Measurements from ENCODE around the gene PLD3.

The PLD3 gene, protein sequence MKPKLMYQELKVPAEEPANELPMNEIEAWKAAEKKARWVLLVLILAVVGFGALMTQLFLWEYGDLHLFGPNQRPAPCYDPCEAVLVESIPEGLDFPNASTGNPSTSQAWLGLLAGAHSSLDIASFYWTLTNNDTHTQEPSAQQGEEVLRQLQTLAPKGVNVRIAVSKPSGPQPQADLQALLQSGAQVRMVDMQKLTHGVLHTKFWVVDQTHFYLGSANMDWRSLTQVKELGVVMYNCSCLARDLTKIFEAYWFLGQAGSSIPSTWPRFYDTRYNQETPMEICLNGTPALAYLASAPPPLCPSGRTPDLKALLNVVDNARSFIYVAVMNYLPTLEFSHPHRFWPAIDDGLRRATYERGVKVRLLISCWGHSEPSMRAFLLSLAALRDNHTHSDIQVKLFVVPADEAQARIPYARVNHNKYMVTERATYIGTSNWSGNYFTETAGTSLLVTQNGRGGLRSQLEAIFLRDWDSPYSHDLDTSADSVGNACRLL

DNA sequence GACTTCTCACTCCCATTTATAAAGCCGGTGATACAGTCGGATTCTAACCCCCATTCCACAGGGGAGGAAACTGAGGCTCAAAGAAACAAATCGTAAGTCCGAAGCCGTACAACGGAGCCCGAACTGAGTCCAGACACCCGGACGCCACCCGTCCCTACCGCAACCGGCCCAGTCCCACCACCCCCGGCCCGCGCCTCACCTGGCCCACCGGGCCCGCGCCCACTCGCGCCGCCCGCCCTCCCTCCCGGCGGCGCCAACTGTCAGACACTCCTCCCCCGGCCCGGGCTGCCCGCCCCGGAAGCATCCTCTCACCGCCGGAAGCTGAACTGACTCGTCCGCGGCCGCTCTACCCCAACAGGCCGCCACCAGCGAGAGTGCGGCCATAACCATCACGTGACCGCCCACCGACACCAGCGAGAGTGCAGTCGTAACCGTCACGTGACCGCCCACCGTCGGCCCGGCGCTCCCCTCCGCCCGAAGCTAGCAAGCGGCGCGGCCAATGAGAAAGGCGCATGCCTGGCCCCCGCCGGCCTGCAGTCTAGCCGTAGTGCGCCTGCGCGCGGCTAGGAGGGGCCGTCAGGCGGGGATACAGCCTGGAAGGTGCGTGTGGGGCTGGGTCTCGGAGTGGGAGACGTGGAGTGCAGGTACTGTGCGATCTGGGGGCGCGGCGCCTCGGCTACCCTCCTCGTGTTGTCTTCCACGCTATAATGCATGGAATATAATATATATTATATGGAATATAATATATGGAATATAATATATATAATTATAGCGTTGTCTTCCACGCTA is at the start of gene PLD3, which contains the start of gene C19orf47:
Gene PLD3, plus strand, starts transcription at position 571 of the 789 bp plus-strand sequence. CDS start 17,789 bp downstream, outside the sequence.
Gene C19orf47, minus strand, starts transcription at position 273 of the 789 bp plus-strand sequence. CDS start 6,540 bp downstream, outside the sequence.
- DNase-seq (ENCODE audit: low read depth, low spot score), result peak; percentile 97

DNA sequence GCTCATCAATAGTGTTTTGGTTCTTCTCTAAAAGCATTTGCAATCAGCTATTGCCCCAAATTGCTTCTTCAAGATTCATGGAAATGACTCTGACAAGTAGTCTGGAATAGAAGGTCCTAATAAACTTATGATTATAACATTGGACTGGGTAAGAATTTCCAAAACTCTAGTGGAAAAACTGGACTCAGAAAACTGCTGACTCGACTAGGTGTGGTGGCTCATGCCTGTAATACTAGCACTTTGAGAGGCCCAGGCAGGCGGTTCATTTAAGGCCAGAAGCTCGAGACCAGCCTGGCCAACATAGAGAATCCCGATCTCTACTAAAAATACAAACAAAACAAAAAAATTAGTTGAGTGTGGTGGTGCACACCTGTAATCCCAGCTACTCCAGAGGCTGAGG is 47.8 kb upstream of the PLD3 start:
- no peak for DNase-seq (ENCODE audit: low read depth, low spot score)

DNA sequence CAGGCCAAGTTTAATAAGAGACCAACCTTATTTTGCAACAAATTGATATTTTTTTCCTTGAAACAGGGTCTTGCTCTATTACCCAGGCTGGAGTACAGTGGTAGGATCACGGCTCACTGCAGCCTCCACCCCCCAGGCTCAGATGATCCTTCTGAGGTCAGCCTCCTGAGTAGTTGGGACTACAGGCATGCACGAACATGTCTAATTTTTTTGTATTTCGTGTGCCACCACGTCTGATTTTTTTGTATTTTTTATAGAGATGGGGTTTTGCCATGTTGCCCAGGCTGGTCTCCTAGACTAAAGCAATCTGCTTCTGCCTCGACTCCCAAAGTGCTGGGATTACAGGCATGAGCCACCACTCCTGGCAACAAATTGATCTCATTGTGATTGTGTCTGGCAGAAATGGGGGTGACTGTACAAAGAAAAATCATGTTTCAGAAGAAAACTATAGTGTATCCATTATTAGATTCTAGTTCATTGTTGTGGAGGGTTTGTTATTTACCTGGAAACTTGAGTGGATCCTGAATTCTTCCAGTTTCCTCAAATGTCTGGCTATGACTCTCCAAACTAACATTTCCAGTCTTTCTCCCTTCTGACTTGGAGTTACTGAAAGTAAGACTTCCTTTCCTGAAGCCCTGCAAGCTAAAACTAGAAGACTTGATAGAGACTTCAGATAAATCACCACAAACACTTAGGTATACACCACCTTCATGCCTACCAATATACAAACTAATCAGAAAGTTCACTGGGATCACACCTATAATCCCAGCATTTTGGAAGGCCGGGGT is 46.1 kb upstream of the PLD3 start:
- DNase-seq (ENCODE audit: low read depth, low spot score), result no peak

DNA sequence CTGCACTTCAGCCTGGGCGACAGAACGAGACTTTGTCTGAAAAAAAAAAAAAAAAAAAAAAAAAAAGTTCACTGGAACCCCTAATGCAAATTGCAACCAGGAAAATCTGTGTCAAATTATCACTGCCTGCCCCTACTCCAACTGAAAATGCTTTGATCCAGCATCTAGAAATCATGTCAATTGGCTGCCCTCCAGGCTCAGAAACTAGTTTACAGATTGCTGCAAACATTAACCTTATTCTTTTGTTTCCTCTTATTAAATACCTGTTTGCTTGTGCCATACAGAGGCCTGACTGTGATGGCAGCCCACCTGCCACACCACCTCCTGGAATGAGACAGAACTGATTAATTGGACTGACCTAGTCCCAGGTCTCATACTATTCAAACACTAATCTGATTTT is 44.7 kb upstream of the PLD3 start:
- no peak for DNase-seq (ENCODE audit: low read depth, low spot score)

DNA sequence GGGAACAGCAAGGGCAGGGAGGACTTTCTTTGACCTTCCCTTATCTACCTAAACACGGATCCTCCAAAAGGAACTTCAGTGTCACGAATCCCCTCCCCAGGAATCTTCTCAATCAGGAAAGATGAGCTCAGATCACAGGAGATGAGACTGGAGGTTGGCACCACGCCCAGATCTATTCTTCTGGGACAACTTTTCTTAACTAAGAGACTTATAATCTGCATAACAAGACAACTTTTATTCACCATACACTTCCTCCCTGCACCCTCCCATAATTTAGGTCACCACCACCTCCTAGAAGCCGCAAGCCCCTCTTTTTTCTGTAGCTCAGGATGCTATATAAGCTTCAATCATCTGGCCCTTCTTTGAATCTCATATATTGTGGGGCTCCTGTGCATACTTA is 44.2 kb upstream of the PLD3 start:
- DNase-seq (ENCODE audit: low read depth, low spot score), result no peak

DNA sequence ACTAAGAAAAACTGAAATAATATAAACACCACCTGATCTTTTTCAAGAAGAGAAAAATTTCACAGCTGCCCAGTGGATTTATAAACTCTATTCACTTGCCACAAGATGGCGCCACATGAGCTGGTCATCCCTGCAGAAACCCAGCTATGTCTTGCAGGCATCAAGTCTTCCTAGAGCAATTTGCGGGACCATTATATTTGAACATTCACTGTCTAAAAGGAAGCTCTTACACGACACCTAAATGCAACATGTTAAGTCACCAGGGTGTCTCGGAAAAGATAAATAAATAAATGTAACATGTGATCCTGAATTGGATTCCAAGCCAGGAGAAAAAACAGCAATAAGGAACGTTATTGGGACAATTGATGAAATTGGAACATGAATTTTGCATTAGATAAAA is 43.1 kb upstream of the PLD3 start:
- DNase-seq (ENCODE audit: low read depth, low spot score), result peak; percentile 88

DNA sequence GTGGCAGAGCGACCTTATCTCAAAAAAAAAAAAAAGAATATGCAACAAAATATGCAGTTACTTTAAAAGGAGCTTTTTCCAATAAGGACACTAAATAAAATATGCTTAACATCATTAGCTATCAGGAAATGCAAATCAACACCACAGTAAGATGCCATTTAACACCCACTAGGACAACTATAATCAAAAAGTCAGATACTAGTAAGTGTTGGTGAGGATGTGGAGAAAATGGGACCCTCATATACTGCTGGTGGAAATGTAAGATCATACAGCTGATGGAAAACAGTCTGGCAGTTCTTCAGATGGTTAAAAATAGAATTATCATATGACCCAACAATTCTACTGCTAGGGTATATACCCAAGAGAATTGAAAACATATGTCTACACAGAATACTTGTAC is 38.8 kb upstream of the PLD3 start:
- DNase-seq (ENCODE audit: low read depth, low spot score), result no peak

DNA sequence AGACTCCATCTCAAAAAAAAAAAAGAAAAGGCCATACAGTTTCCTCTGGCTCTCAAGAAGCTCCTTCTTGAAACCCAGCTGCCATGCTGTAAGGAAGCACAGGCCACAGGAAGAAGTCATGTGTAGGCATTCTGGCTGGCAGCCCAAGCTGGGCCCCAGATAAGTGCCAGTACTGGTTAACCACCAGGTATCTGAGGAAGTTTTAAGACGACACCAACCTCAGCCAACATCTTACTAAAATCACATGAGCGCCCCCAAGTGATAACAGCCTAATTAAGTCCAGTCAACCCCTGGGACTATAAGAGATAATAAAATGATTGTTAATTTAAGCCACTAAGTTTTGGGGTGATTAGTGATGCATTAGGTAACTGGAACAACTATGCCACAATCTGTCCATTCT is 36.0 kb upstream of the PLD3 start:
- DNase-seq (ENCODE audit: low read depth, low spot score), result no peak

DNA sequence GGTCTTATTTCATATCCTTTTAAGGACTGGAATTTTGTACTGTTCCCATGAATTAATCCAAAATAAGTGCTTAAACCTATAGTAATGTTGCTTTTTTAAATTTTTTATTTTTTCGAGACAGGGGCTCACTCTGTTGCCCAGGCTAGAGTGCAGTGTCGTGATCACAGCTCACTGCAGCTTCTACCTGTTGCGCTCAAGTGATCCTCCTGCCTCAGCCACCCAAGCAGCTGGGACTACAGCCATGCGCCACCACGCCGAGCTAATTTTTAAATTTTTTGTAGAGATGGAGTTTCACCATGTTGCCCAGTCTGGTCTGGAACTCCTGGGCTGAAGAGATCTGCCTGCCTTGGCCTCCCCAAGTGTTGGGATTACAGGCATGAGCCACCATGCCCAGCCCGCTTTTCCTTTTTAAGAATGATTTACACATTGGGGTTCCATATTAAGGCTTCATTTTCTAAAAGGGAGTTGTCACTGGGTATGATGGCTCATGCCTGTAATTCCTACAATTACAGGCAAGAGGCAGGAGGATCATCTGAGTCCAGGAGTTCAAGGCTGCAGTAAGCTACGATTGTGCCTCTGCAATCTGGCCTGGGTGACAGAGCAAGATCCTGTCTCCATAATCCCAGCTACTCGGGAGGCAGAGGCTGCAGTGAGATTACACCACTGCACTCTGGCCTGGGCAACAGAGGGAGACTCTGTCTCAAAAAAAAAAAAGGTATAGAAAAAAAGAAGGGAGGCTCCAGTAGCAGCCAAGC is 35.1 kb upstream of the PLD3 start:
- DNase-seq (ENCODE audit: low read depth, low spot score), result no peak

DNA sequence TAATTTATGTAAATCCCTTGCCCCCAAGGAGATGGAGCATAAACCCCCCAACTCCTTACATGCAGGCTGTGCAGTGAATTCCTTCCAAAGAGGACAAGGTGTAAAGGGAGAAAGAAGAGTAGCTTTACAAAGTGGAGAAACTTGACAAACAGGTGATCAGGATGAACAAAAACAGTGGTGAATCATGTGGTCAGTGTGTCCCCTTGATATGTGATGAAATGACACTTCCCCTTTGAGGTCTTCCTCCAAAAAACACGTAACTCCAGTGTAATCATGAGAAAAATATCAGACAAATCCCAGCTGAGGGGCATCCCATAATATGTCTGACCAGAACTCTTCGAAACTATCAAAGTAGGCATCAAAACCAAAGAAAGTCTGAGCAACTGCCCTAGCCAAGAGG is 33.8 kb upstream of the PLD3 start:
- no peak for DNase-seq (ENCODE audit: low read depth, low spot score)

DNA sequence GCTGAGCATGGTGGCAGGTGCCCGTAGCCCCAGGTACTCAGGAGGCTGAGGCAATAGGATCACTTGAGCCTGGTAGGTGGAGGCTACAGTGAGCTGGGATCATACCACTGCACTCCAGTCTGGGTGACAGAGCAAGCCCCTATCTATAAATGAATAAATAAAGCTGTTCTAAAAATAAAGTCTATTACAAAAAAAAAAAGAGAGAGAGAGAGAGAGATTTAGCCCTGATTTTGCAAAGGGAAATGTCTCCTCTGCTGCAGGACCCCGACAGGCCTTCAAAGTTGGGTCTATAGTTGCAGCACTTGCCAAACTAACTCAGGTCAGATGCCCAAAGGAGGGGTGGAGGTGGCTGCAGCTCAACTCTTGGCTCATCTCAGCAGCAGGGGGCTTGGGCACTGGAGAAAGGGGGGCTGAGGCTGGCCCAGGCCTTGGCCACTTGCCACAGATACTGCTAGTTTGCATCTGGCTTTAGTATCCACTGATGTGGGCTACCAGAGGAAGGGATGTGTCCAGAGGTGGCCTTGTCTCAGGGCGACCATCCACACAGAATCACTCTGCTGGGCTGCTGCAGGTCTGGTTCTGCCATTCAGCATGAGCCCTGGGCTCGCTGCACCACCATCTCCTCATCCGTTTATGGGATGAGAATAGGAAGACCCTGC is 32.6 kb upstream of the PLD3 start:
- DNase-seq (ENCODE audit: low read depth, low spot score), result no peak

DNA sequence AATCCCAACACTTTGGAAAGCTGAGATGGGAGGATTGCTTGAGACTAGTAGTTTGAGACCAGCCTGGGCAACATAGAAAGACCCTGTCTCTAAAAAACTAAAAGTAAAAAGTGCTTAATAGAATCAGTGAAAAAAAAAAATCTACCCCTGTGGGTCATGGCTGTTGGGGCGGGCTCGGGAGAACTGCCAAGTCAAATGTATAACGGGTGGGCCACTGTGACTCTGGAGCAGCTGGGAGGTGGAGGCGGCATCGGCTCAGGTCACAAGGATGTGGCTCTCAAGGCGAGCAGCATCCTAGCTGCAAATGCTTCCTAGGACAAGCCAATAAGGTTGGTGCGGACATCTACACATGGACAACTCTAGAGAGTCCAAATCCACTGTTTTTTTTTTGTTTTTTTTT is 31.2 kb upstream of the PLD3 start:
- no peak for DNase-seq (ENCODE audit: low read depth, low spot score)

DNA sequence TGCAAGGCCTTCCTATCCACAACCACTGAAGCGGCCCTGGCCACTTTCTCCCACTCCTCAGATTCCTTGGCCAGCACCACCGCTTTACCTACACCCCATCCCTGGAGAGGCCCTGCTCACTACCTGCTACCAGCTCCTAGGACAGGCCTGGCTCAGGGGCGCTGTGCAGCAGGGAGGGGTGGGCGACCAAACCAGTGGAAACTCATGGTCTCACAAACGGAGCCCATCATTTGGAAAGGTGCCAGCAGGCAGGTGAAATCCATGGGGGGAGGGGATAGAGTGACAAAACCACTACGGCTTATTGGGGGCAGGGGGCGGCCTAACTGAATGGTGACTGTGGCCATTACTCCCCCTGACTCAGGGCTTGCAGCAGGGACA is 27.9 kb upstream of the PLD3 start:
- no peak for DNase-seq (ENCODE audit: low read depth, low spot score)

DNA sequence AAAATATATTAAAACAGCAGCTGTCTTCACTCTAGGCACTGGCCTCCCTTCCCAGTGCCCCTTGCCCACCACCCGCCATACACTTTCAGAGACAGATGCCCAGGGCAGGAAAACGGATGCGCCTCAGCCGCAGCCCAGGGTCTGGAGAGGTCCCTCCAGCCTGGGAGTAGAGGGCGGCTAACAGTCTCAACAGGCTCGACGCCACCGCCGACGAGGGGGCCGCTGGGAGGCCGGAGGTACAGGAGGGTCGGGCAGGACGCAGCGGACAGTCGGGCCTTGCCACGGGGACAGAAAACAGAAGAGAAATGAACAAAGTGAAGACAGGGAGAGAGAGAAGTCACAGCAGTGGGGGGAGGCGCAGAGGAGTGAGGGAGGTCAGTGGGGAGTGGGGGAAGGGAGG is 27.4 kb upstream of the PLD3 start:
- no peak for DNase-seq (ENCODE audit: low read depth, low spot score)

DNA sequence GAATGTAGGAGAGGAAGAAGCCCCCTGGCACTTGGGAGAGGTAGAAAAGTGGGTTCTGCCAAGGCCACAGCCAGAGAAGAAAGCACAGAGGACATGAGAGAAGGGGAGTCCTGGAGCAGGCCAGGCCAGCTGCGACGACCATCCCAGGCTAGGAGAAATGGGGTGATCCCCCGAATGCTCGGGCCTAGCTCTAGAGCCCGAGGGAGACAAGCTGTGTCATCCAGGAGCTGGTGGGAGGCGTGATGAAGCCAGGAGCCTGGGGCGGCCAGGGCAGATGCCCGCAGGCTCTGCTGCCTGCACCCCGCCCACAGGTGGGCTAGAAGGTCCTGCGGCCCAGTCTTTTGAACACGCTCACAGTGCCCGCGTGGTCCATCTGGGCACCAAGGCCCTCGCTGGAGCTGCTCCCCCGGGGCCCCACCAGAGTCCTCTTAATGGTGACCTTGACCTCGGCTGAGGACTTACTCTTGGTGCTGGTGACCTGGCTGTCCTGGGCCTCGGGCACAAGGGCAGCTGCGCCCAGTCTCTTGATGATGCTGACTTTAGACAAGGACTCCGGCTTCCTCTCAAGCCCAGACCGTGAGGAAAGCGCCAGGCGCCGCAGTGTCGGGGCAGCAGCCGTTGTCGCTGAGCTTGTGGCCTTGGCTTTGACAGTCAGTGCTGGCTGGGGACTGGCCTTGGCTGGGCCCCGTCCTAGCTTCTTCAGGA is 26.8 kb upstream of the PLD3 start:
- no peak for DNase-seq (ENCODE audit: low read depth, low spot score)

DNA sequence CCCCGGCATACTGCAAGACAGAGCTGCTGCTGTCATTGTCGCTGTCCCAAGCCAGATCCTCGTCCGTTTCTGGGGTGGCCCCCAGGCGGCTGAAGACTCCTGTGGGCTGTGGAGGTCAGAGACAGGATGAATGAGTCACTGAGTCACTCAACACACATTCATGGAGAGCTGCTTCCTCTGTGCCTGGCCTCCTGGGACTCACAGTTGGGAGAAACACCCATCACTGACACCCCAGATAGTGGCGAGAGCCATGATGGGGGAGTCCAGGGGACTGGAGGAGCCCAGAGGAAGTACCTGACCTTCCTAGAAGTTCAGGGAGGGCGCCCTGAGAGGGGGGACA is 26.3 kb upstream of the PLD3 start:
- DNase-seq (ENCODE audit: low read depth, low spot score), result no peak

DNA sequence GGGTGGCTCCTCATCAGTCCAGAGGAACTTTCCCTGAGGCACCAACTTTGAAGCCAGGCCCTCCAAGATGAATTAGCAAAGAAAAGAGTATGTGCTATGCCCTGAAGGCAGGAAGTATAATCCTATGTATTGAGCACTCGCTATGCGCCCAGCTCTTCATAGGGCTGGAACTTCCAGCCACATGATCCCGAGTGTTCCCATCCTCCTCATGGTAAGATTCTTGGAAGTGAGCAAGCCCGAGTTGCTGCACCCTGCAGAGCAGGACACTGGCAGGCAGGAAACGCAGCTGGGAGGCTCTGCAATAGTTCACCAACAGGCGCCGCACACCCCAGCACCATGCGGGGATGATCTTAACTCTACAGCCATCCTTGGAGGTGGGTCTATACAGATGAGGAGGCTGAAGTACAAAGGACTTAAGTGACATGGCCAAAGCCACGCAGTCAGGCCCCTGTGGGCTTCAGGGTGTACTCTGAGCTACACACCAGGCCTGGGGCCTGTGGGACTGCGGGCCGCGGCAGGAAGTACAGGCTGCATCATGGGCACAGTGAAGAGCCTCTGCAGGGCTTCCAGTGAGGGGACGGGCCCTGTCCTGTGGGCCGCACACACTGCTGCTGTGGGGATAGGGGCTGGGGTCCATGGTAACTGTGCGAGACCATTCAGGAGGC is 25.4 kb upstream of the PLD3 start:
- peak; percentile 86 for DNase-seq (ENCODE audit: low read depth, low spot score)

DNA sequence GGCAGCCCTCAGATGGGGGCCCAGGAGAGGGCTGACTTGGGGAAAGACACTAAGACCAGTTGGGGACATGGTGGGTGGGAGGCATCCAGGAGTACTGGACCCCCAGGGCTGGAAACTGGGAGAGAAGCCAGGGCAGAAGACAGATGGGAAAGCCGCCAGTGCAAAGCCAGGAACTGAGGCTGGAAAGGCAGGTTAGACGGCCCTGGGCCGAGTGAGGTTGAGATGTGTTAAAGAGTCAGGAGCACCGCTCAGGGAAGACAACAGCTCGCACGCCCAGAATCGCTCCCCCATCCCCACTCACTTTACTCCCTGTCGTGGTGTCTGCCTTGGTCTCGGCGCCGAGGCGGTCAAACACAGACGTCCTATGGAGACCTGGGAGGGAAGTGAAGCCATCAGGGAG is 24.8 kb upstream of the PLD3 start:
- no peak for DNase-seq (ENCODE audit: low read depth, low spot score)

DNA sequence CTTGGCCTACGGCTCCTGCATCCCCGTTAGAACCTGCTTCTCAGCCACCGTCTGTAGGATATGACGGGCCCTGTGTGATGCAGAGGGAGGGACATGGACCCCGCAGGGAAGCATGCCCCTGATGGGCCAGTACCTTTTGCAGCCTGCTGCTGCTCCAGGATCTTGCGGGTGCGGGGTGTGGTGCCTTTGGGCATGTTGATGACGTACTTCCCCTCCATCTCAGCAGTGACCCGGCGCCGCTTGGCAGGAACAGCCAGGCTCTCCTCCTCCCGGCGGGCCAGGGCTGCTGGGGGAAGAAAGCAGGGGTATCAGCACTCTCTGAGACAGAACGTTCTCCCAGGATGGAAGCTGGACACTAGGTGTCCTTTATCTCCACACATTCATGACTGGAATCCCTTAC is 22.3 kb upstream of the PLD3 start:
- DNase-seq (ENCODE audit: low read depth, low spot score), result no peak

DNA sequence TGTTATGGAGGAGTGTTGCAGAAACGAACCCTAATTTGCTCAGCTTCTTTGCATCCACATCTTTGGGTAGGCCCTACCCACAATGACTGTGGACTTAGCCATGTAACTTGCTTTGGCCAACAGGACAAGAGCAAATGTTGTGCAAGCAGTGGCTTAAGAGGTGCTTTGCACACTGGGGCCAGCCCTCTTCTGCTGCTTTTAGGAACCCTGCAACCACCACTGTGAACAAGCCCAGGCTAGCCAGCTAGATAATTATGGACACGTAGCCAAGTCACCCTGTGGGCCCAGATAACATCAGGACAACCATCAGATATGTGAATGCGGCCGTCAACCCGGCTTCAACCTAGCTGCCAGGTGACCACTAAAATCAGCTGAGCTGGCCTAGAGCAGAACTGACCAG is 17.4 kb upstream of the PLD3 start:
- DNase-seq (ENCODE audit: low read depth, low spot score), result no peak
